Raji (cell line): ENCODE measurements around the gene MBL2.

Experiments used
- POLR2A ChIP-seq: IDR thresholded peaks from 2 replicates; pipeline ENCODE4 v1.6.1; 2011; ENCODE audit warnings: low read depth, low read length, control low read depth; ENCODE audit not compliant: insufficient read depth

The MBL2 gene

GRCh38 chr10:52778511-52779392 is 6.2 kb upstream of the MBL2 start:
- no peak for TF ChIP-seq POLR2A

GRCh38 chr10:52777414-52777813 is 4.8 kb upstream of the MBL2 start:
- TF ChIP-seq POLR2A: no peak

- no peak for TF ChIP-seq POLR2A
Observed at GRCh38 chr10:52776471-52776903, 3.9 kb upstream of the MBL2 start.

GRCh38 chr10:52775132-52775647 is 2.6 kb upstream of the MBL2 start:
- TF ChIP-seq POLR2A: no peak

GRCh38 chr10:52774600-52775106 is 2.1 kb upstream of the MBL2 start:
- TF ChIP-seq POLR2A: no peak

- no peak for TF ChIP-seq POLR2A
Observed at GRCh38 chr10:52774182-52774581, 1.6 kb upstream of the MBL2 start.

GRCh38 chr10:52771534-52772445 is 794 bp downstream of the MBL2 start:
- no peak for TF ChIP-seq POLR2A

GRCh38 chr10:52770904-52771303 is 1.7 kb downstream of the MBL2 start:
- TF ChIP-seq POLR2A: no peak

- no peak for TF ChIP-seq POLR2A
Observed at GRCh38 chr10:52769966-52770365, 2.6 kb downstream of the MBL2 start.

- no peak for TF ChIP-seq POLR2A
Observed at GRCh38 chr10:52768001-52768532, 4.5 kb downstream of the MBL2 start.

GRCh38 chr10:52762088-52762487 is 10.5 kb downstream of the MBL2 start:
- TF ChIP-seq POLR2A: no peak

- no peak for TF ChIP-seq POLR2A
Observed at GRCh38 chr10:52759154-52759553, 13.4 kb downstream of the MBL2 start.

- no peak for TF ChIP-seq POLR2A
Observed at GRCh38 chr10:52758406-52758805, 14.2 kb downstream of the MBL2 start.

GRCh38 chr10:52757773-52758172 is 14.8 kb downstream of the MBL2 start:
- no peak for TF ChIP-seq POLR2A

GRCh38 chr10:52756966-52757365 is 15.6 kb downstream of the MBL2 start:
- TF ChIP-seq POLR2A: no peak
